Erythroblast (primary cell): ENCODE measurements around the gene ULBP2.
A peak's percentile ranks its signal among the peaks of the same experiment; 100 is the strongest.
"Not testable (repeated sequence)": the region's sequence is repeated elsewhere in the genome, so short reads cannot be mapped to it uniquely, and the experiment has no call there.

Source experiments
- DNase-seq, 2 experiments: peaks; one replicate each; lab custom pipeline; 2025; lab: John Stamatoyannopoulos, UW
- GATA1 ChIP-seq: IDR thresholded peaks from 2 replicates; pipeline ENCODE4 v1.6.1; 2011; ENCODE audit warnings: low read depth, mild to moderate bottlenecking, control low read depth, low read length, moderate library complexity
- POLR2A ChIP-seq: IDR thresholded peaks from 2 replicates; pipeline ENCODE4 v1.6.1; 2011; ENCODE audit warnings: mild to moderate bottlenecking, low read length

ULBP2 gene

DNA sequence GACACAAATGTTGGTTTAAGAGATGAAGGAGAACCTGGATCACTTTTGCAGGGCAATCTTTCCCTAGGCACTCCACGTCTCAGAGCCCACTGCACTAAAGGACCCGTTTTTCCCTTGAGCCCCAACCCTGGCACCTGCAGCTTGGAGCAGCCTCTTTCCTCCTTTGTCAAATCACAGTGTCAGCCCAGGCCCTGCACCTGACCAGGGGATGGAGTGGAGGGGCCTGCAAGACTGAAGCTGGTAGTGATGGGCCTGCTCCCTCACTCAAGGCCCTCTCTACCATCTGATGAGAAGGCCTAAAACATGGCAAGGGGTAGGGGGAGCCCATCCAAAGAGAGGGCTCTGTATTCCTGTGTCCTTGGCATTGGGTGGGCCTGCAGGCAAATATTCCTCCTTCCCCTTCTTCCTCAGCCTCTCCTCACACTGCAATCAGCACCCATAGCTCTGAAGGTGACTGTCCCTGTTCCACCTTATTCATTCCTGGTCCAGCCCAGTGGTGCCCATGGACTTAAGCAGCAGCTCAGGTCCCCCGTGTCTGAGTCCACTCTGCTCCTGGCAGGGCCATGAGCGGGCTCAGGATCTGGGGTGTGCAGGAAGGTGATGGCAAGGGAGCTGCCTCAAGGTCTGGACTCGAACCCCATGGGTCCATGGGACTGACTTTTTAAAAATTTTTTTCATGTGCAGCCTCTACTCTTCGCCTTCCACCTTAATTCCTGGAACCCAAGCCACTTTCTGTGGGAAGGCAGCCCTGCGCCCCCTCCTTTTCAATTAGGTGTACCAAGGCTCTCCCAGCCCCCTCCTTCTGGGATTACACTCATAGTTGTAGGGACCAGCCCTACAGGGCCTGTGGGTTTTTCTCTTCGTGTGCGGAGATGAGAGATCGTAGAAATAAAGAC, 25.6 kb upstream of the ULBP2 start:
- DNase-seq, result no peak
- TF ChIP-seq GATA1 (no peak), POLR2A (no peak)

DNA sequence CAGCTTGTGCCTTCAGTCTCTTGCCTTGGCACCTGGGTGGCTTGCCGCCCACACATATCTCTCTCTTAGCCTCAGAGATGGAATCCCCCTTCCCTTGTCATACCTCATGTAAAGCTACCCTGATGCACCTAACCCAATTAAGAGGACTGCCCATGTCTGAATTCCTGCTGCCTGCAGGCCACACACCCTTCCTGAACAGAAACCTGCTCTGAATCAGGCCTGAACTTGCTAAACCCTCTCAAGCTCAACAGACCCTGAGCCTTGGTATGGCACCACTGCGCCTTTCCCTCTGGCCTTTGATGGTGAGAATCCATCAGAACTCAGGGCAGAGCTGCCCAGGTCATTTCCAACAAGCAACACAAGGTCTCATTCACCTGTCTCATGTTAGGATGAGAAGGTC, 24.1 kb upstream of the ULBP2 start:
- no peak for TF ChIP-seq GATA1
- TF ChIP-seq POLR2A, result no peak
- no peak for DNase-seq

DNA sequence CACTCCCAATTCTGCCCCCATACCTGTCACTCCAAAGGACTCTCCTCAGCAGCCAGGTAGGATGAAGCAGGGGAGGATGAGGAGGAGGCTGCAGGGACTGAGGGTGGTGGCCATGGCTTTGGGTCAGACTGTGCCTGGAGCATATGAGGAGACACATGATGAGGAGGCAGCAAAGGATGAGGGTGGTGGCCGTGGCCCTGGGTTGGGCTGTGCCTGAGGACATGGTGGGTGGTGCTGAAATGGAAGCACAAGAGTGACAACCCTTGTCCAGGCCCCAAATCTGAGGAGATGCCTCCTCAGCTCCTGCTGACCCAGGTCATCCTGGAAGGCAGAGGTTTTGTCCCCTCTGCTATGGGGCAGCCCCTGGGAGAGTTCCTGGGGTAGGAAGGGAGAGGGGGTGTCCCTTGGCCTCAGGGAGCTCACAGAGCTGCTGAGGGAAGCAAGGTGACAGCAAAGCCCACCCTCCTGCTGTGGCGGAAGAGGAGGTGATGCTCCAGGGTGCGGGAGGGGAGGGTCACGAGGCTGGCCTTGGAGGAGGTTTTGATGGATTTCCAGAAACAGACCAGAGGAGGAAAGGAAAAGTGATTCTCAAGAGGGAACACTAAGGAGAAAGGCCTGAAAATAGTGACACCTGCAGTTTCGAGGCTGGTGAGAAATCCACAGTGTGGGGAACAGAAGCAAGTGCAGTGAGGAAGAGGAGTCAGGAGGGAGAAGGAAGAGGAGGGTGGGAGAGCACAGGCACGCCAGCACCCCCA, 23.5 kb upstream of the ULBP2 start:
- no peak for DNase-seq
- no peak for TF ChIP-seq GATA1
- no peak for TF ChIP-seq POLR2A

DNA sequence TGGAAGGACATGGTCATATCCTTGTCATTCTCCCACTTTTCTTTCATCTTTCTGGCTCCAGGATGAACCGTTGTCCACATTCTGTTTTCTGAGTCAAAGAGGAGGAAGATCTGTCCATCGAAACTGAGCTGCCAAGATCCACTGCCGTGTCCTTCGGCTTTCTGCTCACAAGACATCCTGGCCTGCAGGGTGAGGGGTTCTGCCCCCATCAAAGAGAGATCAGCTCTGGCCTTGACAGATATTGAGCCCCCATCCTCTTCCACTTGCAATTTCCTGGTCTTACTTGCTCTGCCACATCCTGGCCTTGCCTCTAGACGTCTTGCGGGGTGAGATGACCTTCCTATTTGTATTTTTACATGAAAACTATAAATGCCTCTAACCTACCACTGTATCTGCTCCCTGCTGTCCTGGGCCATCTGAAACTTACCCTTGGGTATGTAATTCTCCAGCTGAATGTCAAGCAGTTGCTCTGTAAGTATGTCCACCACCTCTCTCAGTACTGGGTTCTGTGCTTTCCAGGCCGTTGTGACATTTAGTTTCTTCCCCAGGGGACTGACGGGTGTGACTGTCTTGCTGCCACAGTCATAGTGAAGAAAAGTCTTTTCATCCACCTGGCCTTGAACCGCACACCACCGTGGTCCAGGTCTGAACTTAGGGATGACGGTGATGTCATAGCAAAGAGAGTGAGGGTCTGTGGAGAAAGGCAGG, 22.5 kb upstream of the ULBP2 start:
- not testable (repeated sequence) for DNase-seq

DNA sequence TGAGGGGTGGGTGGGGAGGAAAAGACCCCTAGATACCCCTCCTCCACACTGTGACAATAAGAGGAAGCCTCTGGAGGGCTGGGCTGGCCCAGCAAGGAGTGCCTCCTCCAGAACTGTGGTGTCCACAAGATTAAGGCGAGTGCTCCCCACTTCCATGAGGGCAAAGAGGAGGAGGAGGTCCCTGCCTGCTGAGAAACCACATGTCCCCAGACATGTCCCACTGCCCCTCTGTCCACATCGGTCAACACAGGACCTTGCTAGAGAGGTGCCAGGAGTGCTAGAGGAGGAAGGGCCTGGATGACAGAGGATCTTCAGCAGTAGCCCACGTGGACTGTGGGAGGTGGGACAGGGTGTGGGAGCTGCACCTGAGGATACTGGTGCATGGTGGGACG, 22.0 kb upstream of the ULBP2 start:
- no peak for DNase-seq
- TF ChIP-seq POLR2A, result no peak
- no peak for TF ChIP-seq GATA1

DNA sequence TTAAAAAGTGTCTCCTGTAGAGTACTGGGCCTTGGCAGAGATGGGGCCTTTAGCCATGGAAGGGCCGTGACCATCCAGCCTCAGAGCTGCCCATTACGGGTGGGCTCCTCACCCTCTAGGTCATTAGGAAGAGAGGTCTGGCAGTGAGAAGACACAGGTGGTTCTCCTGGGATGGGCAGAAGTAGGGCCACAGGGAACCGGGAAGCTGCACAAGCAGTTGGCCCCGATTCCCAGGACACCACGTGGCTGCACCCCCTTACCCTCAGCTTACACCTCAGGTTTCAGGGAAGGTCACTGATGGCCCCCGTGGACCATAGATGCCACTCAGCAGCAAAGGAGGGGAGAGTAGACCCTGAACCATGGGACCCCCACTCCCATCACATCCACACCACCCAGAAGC, 20.5 kb upstream of the ULBP2 start:
- DNase-seq, result no peak
- TF ChIP-seq POLR2A (no peak), GATA1 (no peak)

DNA sequence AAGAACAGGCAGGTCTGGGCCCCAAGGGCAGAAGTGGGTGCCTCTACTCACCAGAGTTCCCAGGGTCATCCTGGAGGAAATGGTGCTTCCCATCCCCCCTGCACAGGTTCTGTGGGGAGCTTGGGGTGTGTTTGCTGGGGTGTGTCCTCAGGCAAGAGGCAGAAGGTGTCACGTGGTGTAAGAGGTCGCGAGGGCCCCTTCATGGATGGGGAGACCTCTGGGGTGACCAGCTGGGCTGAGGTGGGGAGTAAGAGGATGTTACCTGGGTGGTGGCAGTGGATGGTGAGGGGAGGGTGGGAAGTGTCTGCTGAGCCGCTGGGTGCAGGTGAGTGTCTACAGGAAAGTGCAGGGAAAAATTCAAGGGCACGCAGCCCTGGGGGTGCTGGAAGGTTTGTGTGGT, 19.7 kb upstream of the ULBP2 start:
- DNase-seq, result not testable (repeated sequence)

DNA sequence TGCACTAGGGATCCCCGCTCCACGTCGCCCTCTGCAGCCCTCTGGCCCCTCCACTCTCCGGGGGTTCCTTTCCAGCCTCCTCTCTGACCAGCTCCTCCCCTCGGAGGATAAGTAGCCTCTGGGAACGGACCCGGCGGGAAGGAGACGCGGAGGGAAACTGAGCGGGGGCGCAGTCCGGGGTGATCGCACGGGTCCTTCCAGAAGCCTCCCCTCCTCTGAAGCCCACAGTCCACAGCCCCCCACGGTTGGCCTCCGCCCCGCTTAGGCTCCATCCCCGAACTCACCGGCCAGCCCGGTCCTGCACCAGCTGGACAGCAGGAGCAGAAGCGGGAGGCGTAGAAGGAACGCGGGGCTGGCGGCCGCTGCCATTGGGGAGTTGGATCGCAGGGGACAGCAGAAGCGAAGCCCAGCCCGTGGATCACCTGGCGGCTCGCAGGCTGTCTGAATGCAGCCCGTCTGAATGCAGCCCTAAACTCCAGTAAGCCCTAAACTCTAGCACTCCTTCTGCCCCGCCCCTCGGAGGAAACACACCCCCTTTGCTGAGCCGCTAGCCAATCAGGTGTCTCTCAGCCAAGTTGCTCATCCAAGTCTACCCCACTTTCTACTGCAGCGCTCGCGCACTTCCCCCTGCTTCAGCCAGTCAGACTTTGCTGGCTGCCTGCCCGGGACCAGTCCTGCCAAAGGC, 19.0 kb upstream of the ULBP2 start, which contains the start of gene RAET1G:
Gene RAET1G, minus strand, starts transcription at position 480 of the 685 bp plus-strand sequence. Its CDS starts 111 bp downstream, at position 369.
- DNase-seq, result peak; percentile 74 to 75

DNA sequence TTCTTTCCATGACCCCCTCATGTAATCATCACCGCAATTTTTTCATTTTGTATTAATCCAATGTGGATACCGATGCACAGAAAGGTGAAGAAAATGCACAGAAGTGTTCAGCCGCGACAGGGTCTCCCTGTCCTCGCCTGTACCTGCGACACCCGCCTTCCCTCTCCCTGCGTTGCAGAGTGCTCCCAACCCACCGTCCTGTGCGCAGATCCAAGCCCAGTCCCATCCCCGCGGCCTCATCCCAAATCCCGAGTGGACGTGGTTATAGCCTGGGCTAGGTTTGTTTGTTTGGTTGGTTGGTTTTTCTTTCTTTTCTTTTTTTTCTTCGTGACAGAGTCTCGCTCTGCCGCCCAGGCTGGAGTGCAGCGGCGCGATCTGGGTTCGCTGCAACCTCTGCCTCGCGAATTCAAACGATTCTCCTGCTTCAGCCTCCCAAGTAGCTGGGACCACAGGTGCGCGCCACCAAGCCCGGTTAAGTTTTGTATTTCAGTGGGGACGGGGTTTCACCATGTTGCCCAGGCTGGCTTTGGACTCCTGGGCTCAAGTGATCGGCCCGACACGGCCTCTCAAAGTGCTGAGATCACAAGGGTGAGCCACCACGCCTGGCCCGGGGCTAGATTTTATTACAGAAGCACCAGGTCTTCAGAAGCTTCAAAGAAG, 18.4 kb upstream of the ULBP2 start:
- TF ChIP-seq GATA1 (no peak), POLR2A (no peak)
- DNase-seq, result no peak

More for the DNA sequence above, 19.0 kb upstream of the ULBP2 start, which contains the start of gene RAET1G:
- TF ChIP-seq POLR2A (no peak), GATA1 (no peak)

DNA sequence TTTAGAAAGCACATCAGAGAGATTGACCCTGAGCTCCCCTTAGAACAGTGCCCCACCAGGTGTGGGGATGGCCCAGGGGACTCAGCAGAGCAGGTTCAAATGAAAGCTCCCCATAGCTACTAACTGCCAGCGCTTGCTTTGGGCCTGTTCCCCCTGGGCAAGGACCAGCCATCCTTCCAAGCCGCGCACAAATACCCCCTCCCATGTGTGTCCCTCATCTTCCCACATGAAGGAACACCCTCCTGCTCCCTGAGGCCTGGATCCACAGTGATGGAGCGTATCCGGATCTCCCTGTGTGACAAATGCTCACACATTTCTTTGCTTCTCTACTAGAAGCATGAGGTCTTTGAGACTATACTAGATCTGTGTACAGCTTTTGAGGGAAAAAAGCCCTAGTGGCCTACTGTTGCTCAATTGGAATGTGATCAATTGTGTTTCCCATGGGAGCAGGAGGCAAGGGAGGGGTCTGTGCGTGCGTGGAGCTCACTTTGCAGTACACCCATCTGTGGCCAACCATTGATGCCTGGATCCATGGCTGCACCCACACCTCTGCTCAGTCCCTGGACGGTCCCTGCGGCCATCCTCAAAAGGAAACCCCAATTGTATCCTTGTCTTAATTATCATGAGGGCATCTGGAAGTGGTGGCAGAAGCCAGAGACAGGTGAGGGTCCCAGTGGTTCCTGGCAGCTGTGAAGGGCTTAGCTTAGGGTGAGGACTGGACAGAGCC, 17.4 kb upstream of the ULBP2 start:
- no peak for DNase-seq
- TF ChIP-seq GATA1 (no peak), POLR2A (no peak)

DNA sequence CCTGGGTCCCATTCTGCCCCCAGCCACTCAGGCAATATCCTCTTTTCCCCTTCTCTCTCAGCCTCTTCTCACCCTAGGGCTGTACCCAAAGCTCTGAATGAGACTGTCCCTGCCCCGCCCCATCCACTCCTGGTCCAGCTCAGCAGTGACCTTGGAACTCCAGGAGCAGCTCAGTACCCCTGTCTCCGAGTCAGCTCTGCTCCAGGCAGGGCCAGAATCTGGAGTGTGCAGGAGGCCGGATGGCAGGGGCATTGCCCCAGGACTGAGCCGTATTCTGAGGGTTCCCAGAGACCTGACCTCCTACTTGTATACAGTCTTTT, 16.9 kb upstream of the ULBP2 start:
- TF ChIP-seq POLR2A, result no peak
- TF ChIP-seq GATA1, result no peak
- no peak for DNase-seq

DNA sequence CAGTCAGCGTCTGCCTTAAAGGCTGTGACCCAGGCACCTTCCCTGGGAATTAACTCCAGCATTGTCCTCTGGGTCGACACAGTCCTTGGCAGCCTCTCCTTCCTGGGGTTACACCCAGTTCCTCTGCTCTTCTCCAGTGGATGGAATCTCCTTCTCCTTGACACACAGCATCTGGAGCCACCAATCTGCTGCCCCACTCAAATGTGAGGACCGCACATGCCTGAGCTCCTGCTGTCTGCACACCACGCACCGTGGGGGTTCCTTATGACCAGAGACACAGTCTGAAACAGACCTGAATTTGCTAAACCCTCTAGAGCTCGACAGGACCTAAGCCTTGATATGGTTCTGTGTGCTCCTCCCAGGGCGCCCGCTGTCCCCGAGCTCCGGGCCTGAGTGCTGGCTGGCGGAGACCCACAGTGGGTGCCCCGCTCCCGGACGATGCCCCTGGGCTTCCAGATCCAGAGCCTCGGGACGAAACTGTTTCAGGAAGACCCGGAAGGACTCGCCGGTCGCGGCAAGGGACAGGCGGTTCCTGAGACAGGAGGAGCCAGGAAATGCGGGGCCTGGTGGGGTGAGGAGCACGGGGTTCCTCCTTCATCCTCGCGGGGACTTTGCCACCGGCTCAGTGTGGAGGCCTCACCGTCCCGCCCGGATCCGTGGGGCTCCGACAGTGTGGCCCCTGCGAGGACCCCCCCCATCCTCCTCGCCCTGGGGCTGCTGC, 16.4 kb upstream of the ULBP2 start:
- no peak for DNase-seq
- TF ChIP-seq GATA1 (no peak), POLR2A (no peak)
